Measurements from ENCODE around the gene BEND4.
"Not testable (repeated sequence)": the region's sequence is repeated elsewhere in the genome, so short reads cannot be mapped to it uniquely, and the experiment has no call there.

Gene BEND4

GRCh38 chr4:42152507-42153504, at the start of gene BEND4:
Gene BEND4 (minus strand): TSS chr4:42152655. CDS start chr4:42152143, 512 bp downstream.
- DNase-seq (ENCODE audit: low spot score), result no peak

DNA sequence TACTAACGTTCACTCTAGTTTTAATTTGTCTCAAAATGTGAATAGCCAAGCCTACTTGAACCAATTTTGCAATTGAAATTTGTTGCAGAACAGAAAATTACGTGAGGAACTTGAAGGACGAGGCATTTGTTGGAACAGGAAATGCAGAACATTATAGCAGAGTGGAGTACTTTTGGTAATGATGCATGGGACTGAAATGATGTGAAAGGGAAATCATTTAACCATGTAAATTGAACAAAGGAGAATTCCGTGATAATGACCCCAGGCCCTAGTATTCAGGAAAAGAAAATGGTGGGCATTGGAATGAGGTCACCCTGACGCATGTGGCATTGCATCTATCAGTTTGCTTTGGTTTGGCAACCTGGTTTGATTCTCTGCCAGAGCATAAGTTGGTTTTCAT, 44.9 kb upstream of the BEND4 start:
- no peak for DNase-seq (ENCODE audit: low spot score)

GRCh38 chr4:42172921-42173320, 20.5 kb upstream of the BEND4 start:
- no peak for DNase-seq (ENCODE audit: low spot score)

GRCh38 chr4:42172128-42172790, 19.8 kb upstream of the BEND4 start:
- no peak for DNase-seq (ENCODE audit: low spot score)

GRCh38 chr4:42167709-42168108, 15.3 kb upstream of the BEND4 start:
- no peak for DNase-seq (ENCODE audit: low spot score)

GRCh38 chr4:42166186-42166585, 13.7 kb upstream of the BEND4 start:
- not testable (repeated sequence) for DNase-seq (ENCODE audit: low spot score)

DNA sequence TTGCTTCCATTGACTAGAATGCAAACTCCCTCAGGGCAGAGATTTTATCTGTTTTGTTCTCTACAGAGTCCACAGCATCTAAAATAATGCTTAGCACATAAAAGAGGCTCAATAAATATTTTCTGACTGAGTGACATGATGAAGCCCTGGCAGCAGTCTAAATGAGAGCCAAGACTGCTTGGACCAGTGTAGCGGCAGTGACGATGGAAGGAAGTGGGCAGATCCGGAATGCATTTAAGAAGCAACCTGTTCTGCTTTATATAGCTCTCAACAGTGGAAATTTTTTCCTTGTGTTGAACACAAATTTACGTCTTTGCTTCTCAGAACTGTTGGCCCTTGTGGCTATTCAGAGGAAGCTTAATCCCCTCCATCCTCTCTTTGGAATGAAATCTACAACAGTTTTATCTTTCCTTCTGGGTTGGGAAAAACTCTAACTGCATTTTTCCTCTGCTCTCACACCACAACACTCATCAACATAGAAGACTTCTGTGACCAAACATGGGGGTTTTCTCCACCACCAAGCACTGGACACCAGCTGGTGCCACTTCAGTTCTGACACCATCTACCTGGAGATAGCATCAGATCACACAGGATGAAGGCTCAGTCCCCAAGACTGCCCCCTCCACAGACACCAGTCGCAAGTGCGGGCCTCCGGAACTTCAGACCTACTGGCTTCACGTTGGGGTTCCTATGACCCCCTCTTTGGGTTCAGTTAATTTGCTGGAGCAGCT, 7.0 kb upstream of the BEND4 start:
- DNase-seq (ENCODE audit: low spot score), result no peak

GRCh38 chr4:42151568-42152506, 618 bp downstream of the BEND4 start:
- no peak for DNase-seq (ENCODE audit: low spot score)

DNA sequence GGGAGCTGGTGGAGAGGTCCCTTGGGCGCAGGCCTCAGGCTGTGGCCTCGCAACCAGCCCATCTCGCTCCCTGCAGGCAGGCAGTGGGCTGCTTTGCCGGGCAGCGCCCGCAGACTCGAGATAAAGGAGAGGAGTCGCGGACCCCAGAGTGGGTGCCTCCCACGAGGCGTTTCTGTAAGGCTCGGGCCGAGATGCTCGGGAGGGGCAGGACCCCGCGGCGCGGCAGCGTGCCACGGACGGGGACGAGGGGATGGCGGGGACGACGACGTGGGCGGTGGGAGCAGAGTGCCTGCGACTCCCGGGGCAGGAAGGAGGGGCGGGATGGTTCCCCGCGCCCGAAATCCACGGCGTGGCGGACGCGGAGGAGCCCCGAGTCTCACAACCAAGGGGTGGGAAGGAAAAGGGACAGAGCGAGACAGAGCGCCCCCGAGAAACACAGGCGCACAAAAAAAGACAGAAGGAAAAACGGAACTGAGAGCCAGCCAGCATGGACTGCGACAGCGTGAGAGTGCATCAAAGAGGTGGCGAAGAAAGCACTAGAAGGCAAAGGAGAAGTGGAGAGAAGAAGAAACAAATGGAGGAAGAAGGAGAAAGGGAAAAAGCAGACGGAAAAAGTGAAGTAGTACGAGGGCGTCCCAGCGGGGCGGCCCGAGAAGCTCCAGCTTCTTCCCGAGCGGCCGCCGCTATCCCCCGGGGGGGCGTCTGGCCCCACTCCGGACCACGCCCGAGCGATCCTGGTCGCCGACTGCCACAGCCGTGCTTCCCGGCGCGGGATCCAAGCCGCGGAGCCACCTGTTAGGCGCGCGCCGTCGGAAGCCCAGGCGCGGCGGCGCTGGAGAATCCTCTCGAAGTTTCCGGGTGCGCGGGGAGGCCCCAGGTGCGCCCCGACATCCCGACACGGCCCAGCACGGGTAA, 1.5 kb downstream of the BEND4 start:
- DNase-seq (ENCODE audit: low spot score), result no peak

DNA sequence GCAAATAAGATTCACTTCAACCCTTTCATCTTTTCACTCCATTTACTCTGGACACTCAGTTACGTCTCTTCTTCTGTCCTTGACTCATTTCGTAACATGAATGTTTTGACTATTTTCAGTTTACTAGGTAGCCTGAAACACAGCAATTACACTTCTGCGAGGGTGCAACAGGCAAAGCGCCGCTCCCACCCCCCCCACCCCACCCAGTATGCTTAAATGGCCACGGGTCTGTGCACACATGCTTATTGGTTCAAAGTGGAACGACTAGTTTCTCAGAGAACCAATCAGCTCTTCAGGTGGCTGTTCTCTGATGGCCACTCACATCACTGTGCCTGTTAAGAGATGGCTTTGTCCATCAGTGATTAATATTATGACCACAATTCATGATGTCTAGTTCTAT, 3.5 kb downstream of the BEND4 start:
- DNase-seq (ENCODE audit: low spot score), result no peak

DNA sequence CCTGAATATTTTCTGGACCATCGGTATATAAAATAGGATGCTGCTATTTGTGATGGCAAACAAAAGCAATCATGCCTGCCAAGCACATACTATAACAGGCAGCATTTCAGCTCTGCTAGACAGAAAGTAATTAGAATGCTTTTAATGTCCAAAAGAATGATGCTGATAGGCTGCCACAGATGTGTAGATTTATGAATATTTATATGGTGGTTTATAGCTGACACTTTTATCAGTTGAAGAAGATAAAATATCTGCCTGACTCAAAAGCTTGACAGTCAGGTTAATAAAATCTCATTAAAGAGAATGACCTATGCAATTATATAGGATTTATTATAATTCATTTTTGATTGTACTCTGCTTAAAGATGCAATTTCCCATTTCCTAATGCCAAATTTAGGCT, 4.0 kb downstream of the BEND4 start:
- no peak for DNase-seq (ENCODE audit: low spot score)

DNA sequence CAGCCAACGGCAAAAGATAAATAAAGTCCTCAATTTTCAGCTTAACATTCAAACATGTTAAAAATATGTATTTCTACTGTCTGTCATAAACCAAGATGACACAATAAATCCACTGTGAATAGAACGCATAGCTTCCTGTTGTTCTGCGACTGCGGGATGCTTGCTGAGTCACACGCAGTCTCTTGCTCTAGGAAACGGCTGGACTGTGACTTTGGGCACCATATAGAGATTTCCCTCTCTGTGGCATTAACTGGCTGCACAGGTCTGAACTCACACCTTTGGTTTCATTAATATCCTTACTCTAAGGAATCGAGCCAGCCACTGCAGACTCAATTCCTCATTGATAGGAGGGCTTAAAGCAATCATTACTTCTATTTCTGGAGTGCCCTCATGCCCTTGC, 8.4 kb downstream of the BEND4 start:
- no peak for DNase-seq (ENCODE audit: low spot score)

GRCh38 chr4:42142591-42142990, 9.9 kb downstream of the BEND4 start:
- DNase-seq (ENCODE audit: low spot score), result no peak

- DNase-seq (ENCODE audit: low spot score), result no peak
Measured at GRCh38 chr4:42136371-42136770, 16.1 kb downstream of the BEND4 start.

DNA sequence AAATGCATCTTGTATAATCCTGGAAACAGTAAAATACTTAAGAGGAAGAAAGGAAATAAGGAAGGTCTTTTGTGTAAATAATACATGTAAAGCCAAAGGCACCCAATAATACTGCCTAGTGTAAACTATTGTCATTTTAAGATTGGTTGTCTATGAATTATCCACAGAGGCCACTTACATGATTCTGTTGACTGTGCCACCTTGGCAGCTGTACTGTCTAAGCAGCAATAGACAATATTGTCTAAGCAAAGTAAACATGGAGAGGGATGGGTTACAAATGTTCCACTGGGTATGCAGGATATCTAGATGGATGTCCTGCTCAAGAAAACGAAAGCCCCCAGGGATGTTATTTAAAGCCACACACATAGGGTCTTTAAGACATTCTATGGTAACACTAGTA, 19.4 kb downstream of the BEND4 start:
- DNase-seq (ENCODE audit: low spot score), result no peak

GRCh38 chr4:42132099-42132498, 20.4 kb downstream of the BEND4 start:
- no peak for DNase-seq (ENCODE audit: low spot score)

DNA sequence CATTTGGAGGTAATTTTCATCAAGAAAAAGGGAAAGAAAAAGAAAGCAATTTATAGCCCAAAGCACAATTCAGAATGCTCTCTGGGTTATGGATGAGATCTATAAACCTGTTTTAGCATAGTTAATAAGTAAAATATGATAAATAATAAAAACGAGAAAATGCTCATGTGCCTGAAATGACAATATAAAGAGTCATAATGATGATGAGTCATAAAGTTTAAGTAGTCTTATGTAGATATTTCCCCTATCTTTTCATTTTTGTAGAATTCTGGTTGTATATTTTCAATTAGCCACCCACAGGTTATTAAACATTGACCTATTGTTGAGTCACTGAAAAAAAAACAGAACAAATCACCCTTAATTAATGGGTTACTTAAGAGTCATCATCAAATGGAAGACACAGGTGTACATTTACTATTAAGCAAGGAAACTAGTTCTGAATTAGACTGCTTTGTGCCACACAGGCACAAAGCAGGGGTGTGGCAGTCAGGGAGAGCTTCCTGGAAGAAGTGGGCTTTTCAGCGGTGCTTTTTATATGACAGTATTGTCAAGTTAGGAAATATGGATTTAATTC, 29.3 kb downstream of the BEND4 start:
- peak; percentile 25 for DNase-seq (ENCODE audit: low spot score)

GRCh38 chr4:42122237-42122636, 30.2 kb downstream of the BEND4 start:
- no peak for DNase-seq (ENCODE audit: low spot score)

DNA sequence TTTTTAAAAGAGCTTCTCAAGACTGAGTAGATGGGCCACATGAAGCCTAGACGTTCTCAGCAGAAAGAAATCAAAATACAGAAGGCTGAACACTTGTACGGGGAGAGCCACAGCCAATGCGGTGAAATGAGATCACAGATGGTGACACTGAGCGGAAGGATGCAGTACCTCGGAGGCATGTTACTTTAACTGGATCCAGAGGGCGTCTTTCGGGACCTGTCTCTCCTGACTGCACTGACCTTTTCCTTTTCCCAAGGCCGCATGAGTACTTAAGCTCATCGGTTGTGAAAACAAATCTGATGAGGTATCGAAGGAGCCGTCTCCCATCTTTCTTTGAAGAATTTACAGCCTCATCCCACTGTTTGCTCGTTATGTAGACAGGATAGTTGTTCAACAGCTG, 32.6 kb downstream of the BEND4 start:
- no peak for DNase-seq (ENCODE audit: low spot score)

GRCh38 chr4:42112846-42113245, 39.6 kb downstream of the BEND4 start:
- DNase-seq (ENCODE audit: low spot score), result no peak

Measured in RKO (cell line).